AG08396 (cell line): ENCODE data around the gene RYR1.
A peak's percentile ranks its signal among the peaks of the same experiment; 100 is the strongest.
"Not testable (repeated sequence)": the region's sequence is repeated elsewhere in the genome, so short reads cannot be mapped to it uniquely, and the experiment has no call there.

Experiments used
- DNase-seq: peaks from one replicate; pipeline ENCODE4 v3.0.0; 2012; ENCODE audit warnings: low spot score, mixed read lengths

Gene RYR1

GRCh38 chr19:38561658-38562057 lies 128.2 kb downstream of the RYR1 start:
- no peak for DNase-seq

GRCh38 chr19:38562096-38562495 lies 128.6 kb downstream of the RYR1 start:
- DNase-seq: no peak

GRCh38 chr19:38563475-38563874 lies 130.0 kb downstream of the RYR1 start:
- no peak for DNase-seq

- DNase-seq: no peak
These were observed 131.6 kb downstream of the RYR1 start for GRCh38 chr19:38564981-38565690.

- no peak for DNase-seq
These were observed 132.2 kb downstream of the RYR1 start for GRCh38 chr19:38565691-38566105.

GRCh38 chr19:38569368-38569983 lies 136.0 kb downstream of the RYR1 start:
- DNase-seq: no peak

GRCh38 chr19:38571682-38572081 lies 138.2 kb downstream of the RYR1 start:
- no peak for DNase-seq

- DNase-seq: no peak
These were observed 144.3 kb downstream of the RYR1 start for GRCh38 chr19:38577826-38578225.

GRCh38 chr19:38579304-38579703 lies 145.8 kb downstream of the RYR1 start:
- DNase-seq: not testable (repeated sequence)

- no peak for DNase-seq
These were observed 146.6 kb downstream of the RYR1 start for GRCh38 chr19:38580080-38580479.

GRCh38 chr19:38583219-38583984 lies 149.9 kb downstream of the RYR1 start:
- DNase-seq: no peak

- no peak for DNase-seq
These were observed 150.5 kb downstream of the RYR1 start for GRCh38 chr19:38583985-38584305.

- DNase-seq: no peak
These were observed 154.1 kb downstream of the RYR1 start for GRCh38 chr19:38587562-38587961.

- no peak for DNase-seq
These were observed 154.6 kb downstream of the RYR1 start for GRCh38 chr19:38588041-38588440.

GRCh38 chr19:38592940-38593339 lies 159.4 kb downstream of the RYR1 start:
- no peak for DNase-seq

- DNase-seq: peak; percentile 50
These were observed 162.8 kb downstream of the RYR1 start for GRCh38 chr19:38596057-38596981.

GRCh38 chr19:38597075-38597474 lies 163.6 kb downstream of the RYR1 start:
- no peak for DNase-seq

- no peak for DNase-seq
These were observed 166.2 kb downstream of the RYR1 start for GRCh38 chr19:38599722-38600121.

- DNase-seq: not testable (repeated sequence)
These were observed 169.4 kb downstream of the RYR1 start for GRCh38 chr19:38602856-38603255.

GRCh38 chr19:38606131-38606530 lies 172.6 kb downstream of the RYR1 start:
- no peak for DNase-seq

- no peak for DNase-seq
These were observed 180.8 kb downstream of the RYR1 start for GRCh38 chr19:38614289-38614688.

GRCh38 chr19:38615007-38615581 lies 181.6 kb downstream of the RYR1 start:
- DNase-seq: no peak
